RCC 7860 (cell line): ENCODE data around the gene GARNL3.
A peak's percentile ranks its signal among the peaks of the same experiment; 100 is the strongest.

ENCODE experiments used
- DNase-seq: peaks from one replicate; pipeline ENCODE4 v3.0.0-alpha.2; 2015; ENCODE audit warnings: low spot score
- FAIRE-seq: peaks from 2 replicates; lab custom pipeline; 2012; peaks lifted over from hg19 to GRCh38; lab: Jason Lieb, UNC

GARNL3 gene

GRCh38 chr9:127397646-127398274 is 133.2 kb downstream of the GARNL3 start:
- DNase-seq (peak; percentile 34), FAIRE-seq (no peak)

- FAIRE-seq (no peak), DNase-seq (no peak)
Observed at GRCh38 chr9:127398275-127398647, 133.7 kb downstream of the GARNL3 start.

- DNase-seq (no peak), FAIRE-seq (no peak)
Observed at GRCh38 chr9:127398715-127399400, 134.3 kb downstream of the GARNL3 start.

GRCh38 chr9:127399736-127400269 is 135.2 kb downstream of the GARNL3 start:
- DNase-seq (no peak), FAIRE-seq (no peak)

GRCh38 chr9:127402401-127403090 is 138.0 kb downstream of the GARNL3 start:
- DNase-seq: no peak
- no peak for FAIRE-seq

- no peak for FAIRE-seq
- no peak for DNase-seq
Observed at GRCh38 chr9:127403507-127404192, 139.1 kb downstream of the GARNL3 start.

- FAIRE-seq (no peak), DNase-seq (no peak)
Observed at GRCh38 chr9:127404631-127405030, 140.1 kb downstream of the GARNL3 start.

- DNase-seq (no peak), FAIRE-seq (no peak)
Observed at GRCh38 chr9:127405344-127406125, 141.0 kb downstream of the GARNL3 start.

- FAIRE-seq: no peak
Observed at GRCh38 chr9:127406799-127407491, 142.4 kb downstream of the GARNL3 start.

GRCh38 chr9:127407492-127407843 is 142.9 kb downstream of the GARNL3 start:
- peak; percentile 26 for FAIRE-seq
- DNase-seq: no peak

More at GRCh38 chr9:127406799-127407491, 142.4 kb downstream of the GARNL3 start:
- DNase-seq: no peak

- DNase-seq: no peak
- no peak for FAIRE-seq
Observed at GRCh38 chr9:127411122-127411521, 146.5 kb downstream of the GARNL3 start.

- DNase-seq (no peak), FAIRE-seq (no peak)
Observed at GRCh38 chr9:127415141-127415540, 150.6 kb downstream of the GARNL3 start.

- DNase-seq (no peak), FAIRE-seq (no peak)
Observed at GRCh38 chr9:127415657-127416056, 151.1 kb downstream of the GARNL3 start.

- no peak for DNase-seq
- FAIRE-seq: no peak
Observed at GRCh38 chr9:127417131-127418036, 152.8 kb downstream of the GARNL3 start.

GRCh38 chr9:127418037-127418471 is 153.5 kb downstream of the GARNL3 start:
- DNase-seq: no peak

GRCh38 chr9:127419348-127419747 is 154.8 kb downstream of the GARNL3 start:
- DNase-seq (no peak), FAIRE-seq (no peak)

More at GRCh38 chr9:127418037-127418471, 153.5 kb downstream of the GARNL3 start:
- no peak for FAIRE-seq

GRCh38 chr9:127421057-127421456 is 156.5 kb downstream of the GARNL3 start:
- no peak for FAIRE-seq
- no peak for DNase-seq

- no peak for FAIRE-seq
- DNase-seq: no peak
Observed at GRCh38 chr9:127422133-127422782, 157.7 kb downstream of the GARNL3 start.
